CD4-positive, alpha-beta T cell treated with Interleukin-12 subunit alpha and Interleukin-12 subunit beta, for 1 hour (primary cell): ENCODE results near the gene TSPAN1.
A peak's percentile ranks its signal among the peaks of the same experiment; 100 is the strongest.

Source experiments
- DNase-seq: peaks from one replicate; pipeline ENCODE4 v3.0.0-alpha.2; 2020

Gene TSPAN1

GRCh38 chr1:46166521-46167462 is 8.1 kb upstream of the TSPAN1 start:
- peak; percentile 36 for DNase-seq

GRCh38 chr1:46168477-46168876 is 6.4 kb upstream of the TSPAN1 start:
- no peak for DNase-seq

GRCh38 chr1:46169811-46170454 is 5.0 kb upstream of the TSPAN1 start:
- DNase-seq = no peak

- DNase-seq = no peak
Observed at GRCh38 chr1:46171351-46171750, 3.5 kb upstream of the TSPAN1 start.

GRCh38 chr1:46171871-46172270 is 3.0 kb upstream of the TSPAN1 start:
- no peak for DNase-seq

- DNase-seq = no peak
Observed at GRCh38 chr1:46172321-46172720, 2.6 kb upstream of the TSPAN1 start.

- DNase-seq = no peak
Observed at GRCh38 chr1:46173361-46173856, 1.5 kb upstream of the TSPAN1 start.

GRCh38 chr1:46175243-46175642 is 356 bp downstream of the TSPAN1 start:
- no peak for DNase-seq

- DNase-seq = no peak
Observed at GRCh38 chr1:46176211-46176865, 1.5 kb downstream of the TSPAN1 start, which contains the start of gene P3R3URF. Gene P3R3URF (minus strand): TSS chr1:46176488. CDS start chr1:46176471, 17 bp downstream.

GRCh38 chr1:46179138-46180081 is 4.5 kb downstream of the TSPAN1 start:
- DNase-seq = peak; percentile 69

GRCh38 chr1:46180082-46180616 is 5.3 kb downstream of the TSPAN1 start:
- DNase-seq = no peak

- DNase-seq = no peak
Observed at GRCh38 chr1:46181343-46182260, 6.7 kb downstream of the TSPAN1 start.

- no peak for DNase-seq
Observed at GRCh38 chr1:46183079-46183847, 8.4 kb downstream of the TSPAN1 start.

- no peak for DNase-seq
Observed at GRCh38 chr1:46183926-46184557, 9.2 kb downstream of the TSPAN1 start.

- DNase-seq = no peak
Observed at GRCh38 chr1:46184920-46185658, 10.2 kb downstream of the TSPAN1 start.

- no peak for DNase-seq
Observed at GRCh38 chr1:46186076-46186475, 11.2 kb downstream of the TSPAN1 start.

- DNase-seq = no peak
Observed at GRCh38 chr1:46187106-46187869, 12.4 kb downstream of the TSPAN1 start.
